Kidney (tissue), 14 donors: ENCODE data around the gene MAPK6. TPM values are rescaled to one million over a fixed set of nuclear protein-coding genes. Genes with fewer than 3 reads are reported as not detected.

Experiments used
- DNase-seq, 5 donors: peaks; one replicate each; pipeline ENCODE4 v3.0.0-alpha.2; 2013 to 2020
- FAIRE-seq: peaks from 2 replicates; lab custom pipeline; 2012; peaks lifted over from hg19 to GRCh38; lab: Jason Lieb, UNC
- H3K27ac ChIP-seq, 2 donors: one replicate each; pipeline ENCODE4 v1.7.0; 2013; ENCODE audit warnings: low read depth in 2 of 2, low read length in 2 of 2, inconsistent platforms in 1 of 2
- H3K27me3 ChIP-seq: one replicate; pipeline ENCODE4 v1.7.1; 2013; ENCODE audit warnings: low read length, inconsistent platforms; ENCODE audit not compliant: control insufficient read depth, insufficient read depth
- H3K36me3 ChIP-seq, 3 donors: one replicate each; pipeline versions ENCODE4 v1.7.0 to v1.7.1; 2013; ENCODE audit warnings: low read length in 3 of 3, control low read depth in 1 of 3, inconsistent platforms in 1 of 3; ENCODE audit not compliant: insufficient read depth in 3 of 3, control insufficient read depth in 2 of 3
- H3K4me1 ChIP-seq, 3 donors: one replicate each; pipeline versions ENCODE4 v1.7.0 to v1.7.1; 2013; ENCODE audit warnings: low read length in 3 of 3, inconsistent platforms in 1 of 3, low read depth in 1 of 3; ENCODE audit not compliant: control insufficient read depth in 2 of 3, insufficient read depth in 2 of 3
- H3K4me3 ChIP-seq, 3 donors: one replicate each; pipeline versions ENCODE4 v1.7.0 to v1.8.1; 2013; ENCODE audit warnings: low read length in 3 of 3, control low read depth in 1 of 3, inconsistent platforms in 1 of 3
- H3K9ac ChIP-seq, 3 donors: one replicate each; pipeline versions ENCODE4 v1.7.0 to v1.7.1; 2013; ENCODE audit warnings: low read length in 3 of 3, control low read depth in 1 of 3, inconsistent platforms in 1 of 3
- H3K9me3 ChIP-seq, 3 donors: one replicate each; pipeline versions ENCODE4 v1.7.0 to v1.7.1; 2013; ENCODE audit warnings: low read length in 3 of 3, control low read depth in 1 of 3, inconsistent platforms in 1 of 3; ENCODE audit not compliant: control insufficient read depth in 2 of 3, insufficient read depth in 1 of 3
- CTCF ChIP-seq: IDR thresholded peaks from 3 replicates; pipeline ENCODE4 v1.5.1; 2012; ENCODE audit warnings: mild to moderate bottlenecking, moderate library complexity, borderline replicate concordance; ENCODE audit not compliant: insufficient read depth; ENCODE audit errors: extremely low read depth
- intact Hi-C: fragments of 100-400 bp; cut with DNase I; formaldehyde crosslinking; loops from one replicate; pipeline ENCODE4 v1.11.1; 2022
- polyA plus RNA-seq: library from polyadenylated mRNA; stranded (reverse); fragments of 350-450 nt; fragmentation: Illumina TruSeq; extraction: RNeasy Lipid Tissue Mini Kit (QIAGEN cat#74804); gene quantifications from one replicate; pipeline ENCODE4 v1.2.3, GENCODE V29; 2014; ENCODE audit warnings: low read depth, low replicate concordance; ENCODE audit not compliant: insufficient read depth
- total RNA-seq: library from RNA; stranded (reverse); fragmentation: NEBNext Ultra II Directional; extraction: Animal tissue kit (Norgen Biotek cat#: 25700); gene quantifications from one replicate; pipeline ENCODE4 v1.2.1, GENCODE V29; 2021
- donor health status: control.
- donor health status: control.
- donor health status: control.
- donor health status: control.
- donor health status: control.
- donor health status: DM: yes; HTN: yes; CAD: no.
- donor health status: Normal renal cell carcinoma (clear cell type).

MAPK6 gene
- total and polyA plus RNA-seq, 2 donors from 2014 or later: 6.5 to 22.9 TPM

- Histone ChIP-seq H3K9me3 (no peaks in the 10 kb centered on the region), H3K4me3 (no peak overlapping the region), H3K36me3 (no peaks in the 10 kb centered on the region), H3K9ac (no peak overlapping the region), H3K27ac (no peak overlapping the region), H3K4me1 (no peaks in the 10 kb centered on the region), H3K27me3 (no peaks in the 10 kb centered on the region)
- FAIRE-seq: no peak
- no peak for TF ChIP-seq CTCF
- no peak for DNase-seq
- intact Hi-C loops: no loop called here
Measured at GRCh38 chr15:52078197-52078875, 59.3 kb downstream of the MAPK6 start.

GRCh38 chr15:52078876-52079700, 60.1 kb downstream of the MAPK6 start:
- FAIRE-seq (no peak), DNase-seq (peak; percentile 65 to 83 (median 72))
- no peak overlapping the region for H3K27ac ChIP-seq
- H3K36me3 ChIP-seq: no peaks in the 10 kb centered on the region
- no peaks in the 10 kb centered on the region for H3K9me3 ChIP-seq
- H3K4me3 ChIP-seq: no peak overlapping the region
- no peaks in the 10 kb centered on the region for H3K4me1 ChIP-seq
- intact Hi-C loops: no loop called here
- peak; percentile 70 for TF ChIP-seq CTCF
- H3K9ac ChIP-seq: no peak overlapping the region
- H3K27me3 ChIP-seq: no peaks in the 10 kb centered on the region

GRCh38 chr15:52080031-52080430, 61.0 kb downstream of the MAPK6 start:
- Histone ChIP-seq H3K27me3 (no peaks in the 10 kb centered on the region), H3K4me3 (no peak overlapping the region), H3K27ac (no peak overlapping the region), H3K9ac (no peak overlapping the region), H3K4me1 (no peaks in the 10 kb centered on the region), H3K9me3 (no peaks in the 10 kb centered on the region), H3K36me3 (no peaks in the 10 kb centered on the region)
- no peak for FAIRE-seq
- no peak for DNase-seq
- intact Hi-C loops: no loop called here
- TF ChIP-seq CTCF: no peak
